ENCODE results near the gene C1QTNF8.

C1QTNF8 gene

DNA sequence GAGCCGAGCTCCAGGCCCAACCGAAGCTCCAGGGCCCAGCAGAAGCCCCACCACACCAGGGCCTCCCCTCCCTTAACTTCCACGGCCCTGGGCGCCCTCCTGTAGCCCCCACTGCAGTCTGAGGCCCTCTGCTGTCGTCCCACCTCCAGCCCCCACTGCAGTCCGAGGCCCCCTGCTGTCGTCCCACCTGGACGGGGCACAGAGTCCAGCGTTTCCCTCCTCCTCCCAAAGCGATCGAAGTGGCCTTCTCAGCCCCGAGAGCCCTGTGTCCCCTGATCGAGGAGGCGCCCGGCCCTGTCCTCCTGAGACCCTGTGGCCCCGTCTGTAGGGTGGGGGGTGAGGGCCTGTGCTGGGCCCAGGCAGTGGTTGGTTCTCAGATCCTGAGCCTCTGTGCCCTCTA is 31.1 kb upstream of the C1QTNF8 start:
- DNase-seq = no peak

DNA sequence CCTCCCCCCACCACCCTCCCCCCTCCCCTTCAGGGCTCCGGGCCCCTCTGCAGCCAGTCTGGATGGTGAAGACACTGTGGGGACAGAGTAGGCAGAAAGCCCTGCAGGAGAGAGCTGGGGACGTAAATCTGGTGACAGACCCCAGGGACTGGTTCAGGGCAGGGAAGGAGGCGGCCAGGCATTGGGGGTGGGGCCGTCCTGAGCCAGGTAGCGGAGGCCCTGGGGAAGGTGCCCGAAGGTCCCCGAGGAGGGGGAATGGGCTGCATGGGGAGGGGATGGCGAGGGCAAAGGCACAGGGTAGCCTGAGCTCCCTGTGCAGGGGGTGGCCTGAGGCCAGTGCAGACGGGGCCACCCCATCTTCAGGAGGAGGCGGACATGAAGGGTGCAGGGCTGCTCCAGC is 30.5 kb upstream of the C1QTNF8 start:
- DNase-seq = no peak

DNA sequence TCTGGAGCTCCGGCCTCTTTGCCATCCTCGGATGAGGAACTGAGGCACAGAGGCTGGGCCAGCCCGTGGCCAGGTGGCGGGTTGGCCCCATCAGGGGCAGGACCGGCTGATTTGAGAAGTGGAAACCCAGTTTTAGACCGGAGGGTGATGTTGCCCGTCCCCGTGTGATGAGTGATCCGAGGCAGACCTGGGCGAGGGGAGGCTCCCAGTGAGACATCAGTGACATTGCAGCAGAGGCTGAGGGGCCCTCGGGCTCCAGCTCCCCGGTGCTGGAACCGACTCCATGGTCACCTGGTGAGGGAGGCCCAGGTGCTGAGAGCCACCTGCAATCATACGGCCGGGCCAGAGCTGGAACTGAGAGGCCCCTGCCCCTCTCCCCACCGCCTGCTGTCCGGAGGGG is 30.0 kb upstream of the C1QTNF8 start:
- no peak for DNase-seq

- DNase-seq = no peak
Measured at GRCh38 chr16:1125471-1125870, 29.4 kb upstream of the C1QTNF8 start.

DNA sequence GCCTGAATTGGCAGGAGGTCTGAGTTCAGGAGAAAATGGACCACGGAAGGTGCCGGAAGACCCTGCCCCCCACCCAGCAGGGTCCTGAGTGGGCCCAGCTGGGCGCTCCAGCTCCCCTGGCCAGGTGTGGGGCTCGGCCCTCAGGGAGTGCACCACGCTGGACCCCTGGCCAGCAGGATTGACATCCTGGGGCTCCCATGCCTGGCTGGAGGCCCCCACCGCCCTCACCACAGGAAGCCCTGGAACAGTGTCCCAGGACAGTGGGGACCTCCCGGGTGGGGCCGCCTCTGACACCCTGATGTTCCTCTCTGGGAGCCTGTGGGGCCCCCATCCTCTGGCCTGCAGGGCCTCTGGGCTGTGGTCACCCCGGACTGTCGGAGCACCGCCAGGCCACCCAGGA is 28.8 kb upstream of the C1QTNF8 start:
- DNase-seq = no peak

DNA sequence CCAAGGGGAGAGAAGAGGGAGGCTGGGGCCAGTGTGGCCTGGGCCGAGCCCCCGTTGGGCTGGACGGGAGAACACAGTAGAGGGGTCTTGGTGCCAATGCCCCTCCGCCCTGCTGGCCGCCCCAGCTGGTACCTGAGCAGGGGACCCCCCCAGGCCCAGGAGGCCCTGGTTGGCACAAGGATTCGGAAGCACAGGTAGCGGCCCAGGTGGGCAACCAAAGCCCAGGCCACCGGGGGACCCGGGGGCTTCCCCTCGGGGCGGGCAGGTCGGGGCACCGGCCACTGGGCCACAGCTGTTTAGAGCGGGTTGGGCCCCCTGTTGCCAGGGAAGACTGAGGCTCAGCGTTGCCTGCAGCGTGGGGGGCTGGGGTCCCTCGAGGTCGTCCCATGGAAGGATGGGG is 28.2 kb upstream of the C1QTNF8 start:
- DNase-seq = no peak

DNA sequence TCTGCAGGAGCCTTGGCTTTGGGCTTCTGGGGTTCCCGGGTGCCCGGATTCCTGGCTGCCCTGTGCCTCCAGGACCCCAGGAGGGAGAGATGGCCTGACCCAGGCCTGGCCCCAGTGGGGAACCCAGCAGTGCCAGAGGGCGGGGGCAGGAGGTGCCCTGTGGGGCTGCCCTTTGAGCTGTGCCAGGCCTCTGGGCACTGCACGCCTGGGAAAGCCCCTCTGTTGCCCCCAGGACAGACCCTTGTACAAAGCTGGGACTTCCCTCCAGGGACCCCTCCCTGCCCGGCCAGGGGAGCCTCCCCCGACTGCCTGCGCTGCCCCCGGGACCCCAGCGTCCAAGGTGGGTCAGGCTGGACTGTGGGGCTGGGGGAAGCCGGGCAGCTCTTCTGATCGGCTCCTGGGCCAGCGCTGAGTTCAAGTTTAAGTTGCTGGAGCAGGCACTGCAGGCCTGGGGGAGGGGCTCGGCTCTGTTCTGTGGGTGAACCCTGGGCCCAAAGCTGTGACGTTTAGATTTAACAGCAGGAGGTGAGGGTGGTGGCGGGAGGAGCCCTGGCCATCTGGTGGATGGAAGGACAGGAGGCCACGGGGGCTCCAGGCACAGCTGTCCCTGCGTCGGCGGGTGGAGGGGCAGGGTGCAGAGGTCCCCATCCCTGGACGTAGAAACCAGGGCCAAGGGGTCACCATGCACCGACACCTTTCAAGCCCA is 27.6 kb upstream of the C1QTNF8 start:
- no peak for DNase-seq

DNA sequence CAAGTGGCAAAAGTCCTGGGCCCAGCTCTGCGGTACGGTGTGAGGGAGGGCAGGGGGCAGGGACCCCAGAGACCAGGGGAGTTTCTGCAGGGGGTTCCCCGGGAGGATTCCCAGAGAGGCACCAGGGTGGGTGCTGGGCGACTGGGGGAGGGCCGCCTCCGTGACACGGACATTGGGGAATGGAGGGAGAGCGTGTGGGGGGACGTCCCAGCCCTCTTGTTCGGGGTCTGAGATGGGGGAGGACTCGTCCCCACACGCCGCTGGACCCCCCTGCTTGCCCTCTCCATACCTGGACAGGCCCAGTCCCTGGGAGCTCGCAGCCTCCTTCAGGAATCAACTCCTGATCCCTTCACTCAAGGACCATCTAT is 26.3 kb upstream of the C1QTNF8 start:
- DNase-seq = no peak

DNA sequence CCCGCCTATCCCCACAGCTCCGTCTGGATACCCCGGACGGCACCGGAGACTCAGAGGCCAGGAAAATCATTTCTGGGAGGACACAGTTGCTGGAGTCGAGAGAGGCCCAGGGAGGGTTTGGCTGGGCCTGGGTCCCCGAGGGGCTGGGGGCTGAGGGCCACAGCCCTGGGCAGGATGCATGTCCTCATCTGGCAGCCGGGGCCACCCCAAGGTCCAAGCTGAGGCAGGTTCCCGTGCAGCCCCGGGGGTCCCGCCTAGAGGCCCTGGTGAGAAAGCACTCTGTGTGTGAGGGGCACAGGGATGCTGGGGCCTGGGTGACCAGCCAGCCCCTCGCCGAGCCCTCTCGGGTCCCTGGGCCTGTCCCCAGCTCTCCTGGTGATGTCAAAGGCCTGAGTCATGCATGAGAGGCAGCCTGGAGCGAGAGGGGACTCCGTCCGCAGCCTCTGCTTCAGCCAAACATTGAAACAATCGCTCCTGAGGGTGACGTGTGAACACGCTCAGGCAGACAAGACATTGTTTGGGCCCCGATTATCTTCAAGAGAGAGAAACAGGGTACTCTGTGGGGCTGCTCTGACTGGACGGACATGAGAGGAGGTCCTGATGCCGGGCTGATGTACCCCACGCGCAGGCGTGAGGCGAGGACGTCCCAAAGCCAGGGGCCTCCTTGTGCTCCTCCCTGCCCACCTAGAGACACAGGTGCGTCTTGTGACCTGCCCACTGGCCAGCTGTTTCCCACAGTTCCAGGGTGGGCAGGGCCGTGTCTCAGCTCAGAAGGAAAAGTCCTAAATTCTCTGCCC is 25.8 kb upstream of the C1QTNF8 start:
- no peak for DNase-seq

DNA sequence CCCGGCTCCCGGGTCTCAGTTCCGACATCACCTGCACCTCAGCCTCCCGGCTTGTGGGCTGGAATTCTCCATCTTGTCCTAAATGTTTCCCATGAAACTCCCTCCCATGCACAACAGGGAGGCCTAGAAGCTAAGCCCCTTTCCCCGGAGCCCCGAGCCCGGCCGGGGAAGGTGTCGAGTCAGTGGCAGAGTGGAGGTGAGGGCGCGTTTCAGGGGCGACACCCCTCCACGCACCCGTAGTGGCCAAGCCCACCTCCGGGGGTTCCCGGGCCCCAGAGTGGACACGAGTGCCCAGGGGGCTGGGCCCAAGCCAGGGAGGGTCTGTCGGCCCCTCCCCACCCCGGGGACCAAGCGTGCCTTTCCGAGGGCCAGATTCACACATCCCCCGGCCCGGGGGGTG is 25.0 kb upstream of the C1QTNF8 start:
- no peak for DNase-seq

DNA sequence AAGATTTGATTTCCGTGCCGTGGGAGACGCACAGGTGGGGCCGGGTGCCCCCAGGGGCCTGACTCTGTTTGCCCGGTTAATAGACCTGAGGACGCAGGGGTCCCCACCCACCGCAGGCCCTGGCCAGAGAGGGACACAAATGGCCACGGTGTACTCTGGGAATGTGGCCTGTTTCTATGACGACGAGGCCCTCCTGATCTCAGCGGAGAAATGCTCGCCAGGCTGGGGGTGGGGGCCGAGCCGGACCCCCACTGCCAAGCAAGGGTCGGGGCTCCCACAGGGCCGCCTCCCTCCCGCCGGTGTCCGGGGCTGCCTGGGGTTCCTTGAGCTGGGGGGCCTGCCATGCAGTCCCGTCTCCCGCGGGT is 24.5 kb upstream of the C1QTNF8 start:
- no peak for DNase-seq

GRCh38 chr16:1119766-1120576 is 23.9 kb upstream of the C1QTNF8 start:
- DNase-seq = no peak

DNA sequence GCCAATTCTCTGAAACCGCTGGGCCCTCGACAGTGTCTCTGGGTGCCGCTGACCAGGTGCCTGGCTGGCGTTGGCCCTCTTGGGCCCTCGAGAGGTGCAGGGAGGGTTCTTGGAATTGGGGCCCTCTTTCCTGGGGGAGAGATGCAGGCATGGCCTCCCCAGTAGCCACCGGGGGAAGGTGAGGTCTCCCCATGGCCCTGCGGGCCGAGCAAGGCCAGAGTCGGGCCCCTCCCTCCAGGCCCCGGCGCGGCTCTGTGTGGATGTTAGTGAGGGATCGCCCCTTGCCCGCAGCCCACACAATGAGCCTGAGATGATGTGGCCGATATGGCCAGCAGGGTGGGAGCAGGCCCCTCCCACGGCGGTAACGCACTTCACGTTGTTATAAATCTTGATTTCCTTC is 23.1 kb upstream of the C1QTNF8 start:
- no peak for DNase-seq

DNA sequence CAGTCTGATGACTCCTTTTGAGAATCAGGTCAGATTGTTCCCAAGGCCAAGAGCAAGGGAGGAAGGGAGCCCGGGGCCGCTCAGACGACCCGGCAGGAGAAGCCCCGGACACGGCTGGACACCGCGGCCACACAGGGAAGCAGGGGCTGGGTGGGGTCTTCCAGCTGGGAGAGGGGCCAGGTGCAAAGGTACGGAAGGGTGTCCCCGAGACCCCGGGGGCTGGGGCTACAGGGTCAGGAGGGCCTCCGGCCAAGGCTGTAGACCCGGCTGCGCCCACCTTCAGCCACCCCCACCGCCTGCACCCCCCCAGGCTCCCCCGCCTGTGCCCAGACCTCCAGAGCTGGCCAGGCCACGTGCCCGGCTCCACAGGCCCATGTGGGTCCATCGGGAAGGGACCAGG is 21.9 kb upstream of the C1QTNF8 start:
- no peak for DNase-seq

DNA sequence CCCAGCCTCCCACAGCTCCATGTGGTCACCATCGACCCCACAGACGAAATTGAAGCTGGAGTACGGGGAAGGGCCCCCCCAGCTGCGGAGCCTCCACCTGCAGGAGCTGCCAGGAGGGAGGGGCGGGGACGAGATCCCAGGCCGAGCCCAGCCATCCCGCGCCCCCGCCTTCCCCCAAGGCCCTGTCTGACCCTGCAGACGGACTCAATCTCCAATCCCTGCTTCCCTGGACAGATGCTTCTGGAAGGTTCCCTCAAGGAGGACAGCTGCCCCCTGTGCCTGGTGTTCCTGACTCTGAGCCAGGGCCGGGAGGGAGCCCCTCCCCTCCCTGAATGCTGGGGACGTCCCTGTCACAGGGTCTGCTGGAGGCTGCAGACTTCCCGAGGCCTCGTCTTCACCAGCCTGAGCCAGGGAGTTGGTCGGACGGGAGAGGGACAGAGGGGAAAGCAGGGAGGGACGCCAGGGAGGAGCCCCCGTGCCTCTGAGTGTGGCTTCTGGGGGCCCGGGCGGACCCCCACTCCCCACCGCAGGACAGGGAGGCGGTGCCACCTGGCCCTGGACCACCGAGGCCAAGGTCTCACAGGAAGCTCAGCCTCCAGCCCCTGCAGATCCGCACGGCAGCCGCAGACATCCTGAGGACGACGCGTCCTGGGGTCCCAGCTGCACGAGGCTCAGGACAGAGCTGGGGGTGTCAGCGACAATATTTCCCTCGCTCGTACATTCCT is 21.3 kb upstream of the C1QTNF8 start:
- no peak for DNase-seq

- no peak for DNase-seq
Measured at GRCh38 chr16:1116693-1117077, 20.6 kb upstream of the C1QTNF8 start.

- DNase-seq = no peak
Measured at GRCh38 chr16:1113889-1114526, 18.0 kb upstream of the C1QTNF8 start.

DNA sequence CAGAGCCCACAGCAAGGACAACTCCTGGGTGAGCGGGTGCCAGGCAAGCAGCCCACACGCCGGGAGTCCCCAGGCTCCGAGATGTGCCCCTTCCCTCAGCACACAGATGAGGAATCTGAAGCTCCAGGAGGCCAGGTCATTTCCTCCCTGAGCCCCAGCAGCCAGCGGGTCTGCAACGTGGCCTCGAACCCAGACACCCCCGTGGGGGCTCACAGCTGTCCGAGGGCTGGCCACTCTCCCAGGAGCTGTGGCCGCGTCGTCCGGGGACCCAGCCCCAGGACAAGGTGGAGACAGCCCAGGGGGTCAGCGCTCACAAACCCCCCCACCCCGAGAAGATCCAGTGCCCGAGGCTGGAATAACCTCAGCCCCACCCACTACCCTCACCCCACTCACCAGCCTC is 17.4 kb upstream of the C1QTNF8 start:
- no peak for DNase-seq

DNA sequence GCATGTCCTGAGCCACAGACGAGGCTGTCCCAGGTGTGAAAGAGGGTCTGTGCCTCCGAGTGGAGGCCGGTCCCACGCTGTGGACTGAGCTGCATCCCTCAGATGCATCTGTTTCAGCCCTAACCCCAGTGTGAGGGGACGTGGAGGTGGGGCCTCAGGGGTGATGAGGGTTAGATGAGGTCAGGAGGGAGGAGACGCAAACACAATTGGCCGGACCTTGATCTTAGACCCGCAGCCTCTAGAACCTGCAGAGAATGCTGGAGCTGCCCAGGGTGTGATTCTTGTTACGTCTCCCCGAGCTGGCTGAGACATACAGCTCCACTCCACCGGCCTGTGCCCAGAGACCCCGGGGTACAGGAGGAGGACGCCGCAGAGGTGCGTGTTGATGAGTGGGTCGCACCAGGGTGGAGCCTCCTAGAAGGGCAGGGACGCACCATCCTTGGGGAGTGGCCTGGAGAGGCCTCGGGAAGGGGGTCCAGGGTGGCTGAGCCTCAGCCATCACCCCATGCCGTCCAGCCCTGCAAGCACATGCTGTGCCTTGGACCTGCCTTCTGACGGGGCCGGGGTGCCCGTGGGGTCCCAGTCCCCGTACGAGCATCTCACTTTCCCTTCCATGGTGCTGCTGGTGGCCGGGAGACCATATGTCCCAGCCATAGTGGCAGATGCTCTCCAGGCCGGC is 16.6 kb upstream of the C1QTNF8 start:
- no peak for DNase-seq

DNA sequence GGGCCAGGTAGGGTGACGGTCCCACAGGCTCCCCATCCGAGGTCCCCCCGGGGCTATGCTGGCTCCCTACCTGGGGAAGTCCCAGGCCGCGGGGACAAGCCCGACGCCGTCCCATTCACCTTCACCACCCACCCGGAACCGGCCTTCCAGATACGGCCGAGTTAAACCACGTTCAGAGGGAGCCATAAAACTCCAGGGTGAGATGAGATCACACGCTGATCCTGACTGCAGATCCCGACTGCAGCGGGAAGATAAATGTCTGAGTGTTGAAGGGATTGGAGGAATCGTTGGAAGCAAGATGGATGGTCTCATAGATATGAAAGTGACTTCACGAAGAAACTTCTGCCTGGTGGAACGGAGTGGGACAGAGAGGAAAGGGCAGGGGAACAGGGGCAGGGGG is 13.6 kb upstream of the C1QTNF8 start:
- no peak for DNase-seq

- no peak for DNase-seq
Measured at GRCh38 chr16:1108299-1109252, 12.5 kb upstream of the C1QTNF8 start.

Measured in activated naive CD4-positive, alpha-beta T cell (primary cell).